Activated CD4-positive, alpha-beta T cell treated with anti-CD3 and anti-CD28 coated beads, Interleukin-2, Interleukin-6, amounts not matched to agents 100 ng/mL and 50 ng/mL, durations not matched to agents 16 hours and 8 hours (primary cell): ENCODE measurements around the gene TENT4B.

Experiments used
- DNase-seq: peaks from one replicate; pipeline ENCODE4 v3.0.0-alpha.2; 2020

TENT4B gene

DNA sequence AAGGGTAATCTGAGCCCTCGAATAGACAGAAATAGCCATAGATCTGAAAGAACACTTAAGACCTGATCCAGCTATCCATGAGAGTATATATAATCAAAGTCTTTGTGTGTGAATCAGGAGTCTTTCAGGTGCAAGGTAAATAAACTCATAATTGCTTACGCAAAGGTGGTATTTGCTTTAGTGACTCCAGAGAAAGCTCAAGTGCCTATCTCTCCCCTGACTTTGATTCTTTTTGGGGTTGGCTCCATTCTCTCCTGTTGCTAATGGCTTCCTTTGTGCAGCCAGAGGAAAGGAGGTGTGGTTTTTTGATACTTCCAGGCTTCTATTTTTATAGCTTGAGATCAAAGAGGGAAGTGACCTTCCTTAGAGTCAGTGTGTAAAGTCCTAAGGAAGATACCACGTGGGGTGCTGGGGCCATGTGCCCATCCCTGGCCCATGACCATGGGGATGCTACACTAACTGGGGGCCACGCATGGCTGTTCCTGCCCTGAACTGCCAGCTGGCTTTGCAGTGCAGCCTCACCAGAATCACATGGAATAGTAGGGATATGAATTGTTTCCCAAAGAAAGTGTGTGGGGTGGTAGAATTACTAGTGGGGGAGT lies 45.8 kb downstream of the TENT4B start:
- DNase-seq: no peak

- no peak for DNase-seq
Measured at GRCh38 chr16:50201787-50202186, 48.7 kb downstream of the TENT4B start.

- no peak for DNase-seq
Measured at GRCh38 chr16:50202926-50203624, 50.0 kb downstream of the TENT4B start.

- no peak for DNase-seq
Measured at GRCh38 chr16:50203681-50204080, 50.6 kb downstream of the TENT4B start.

DNA sequence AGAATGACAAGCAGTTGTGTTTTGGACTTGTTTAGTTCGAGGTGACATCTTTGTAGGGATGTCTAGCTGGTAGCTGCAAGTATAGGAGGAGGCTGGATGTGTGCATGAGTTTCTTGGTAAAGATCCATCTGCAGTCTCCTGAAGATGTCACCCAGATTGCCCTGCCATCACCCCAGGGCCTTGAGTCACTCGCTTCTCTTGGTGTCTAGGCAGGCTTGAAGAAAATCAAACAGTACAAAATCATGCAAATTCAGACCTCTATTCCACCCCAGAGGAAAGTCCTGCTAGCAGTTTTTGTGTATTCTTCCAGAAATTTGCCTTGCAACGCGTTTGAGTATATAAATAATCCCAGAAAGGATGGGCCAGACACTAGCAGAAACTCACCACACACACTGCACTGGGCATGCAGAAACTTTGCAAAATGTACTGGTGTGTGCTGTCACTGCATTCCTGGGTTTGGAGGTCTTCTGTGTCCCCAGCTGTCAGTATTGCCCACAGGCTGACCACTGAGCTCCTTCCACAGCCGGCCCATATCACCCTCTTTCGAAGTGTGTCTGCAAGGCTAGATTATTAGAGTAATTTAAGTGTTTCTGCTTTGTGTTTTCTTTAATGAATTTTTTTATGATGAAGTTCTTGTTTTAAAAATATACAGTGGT lies 51.5 kb downstream of the TENT4B start:
- DNase-seq: no peak

DNA sequence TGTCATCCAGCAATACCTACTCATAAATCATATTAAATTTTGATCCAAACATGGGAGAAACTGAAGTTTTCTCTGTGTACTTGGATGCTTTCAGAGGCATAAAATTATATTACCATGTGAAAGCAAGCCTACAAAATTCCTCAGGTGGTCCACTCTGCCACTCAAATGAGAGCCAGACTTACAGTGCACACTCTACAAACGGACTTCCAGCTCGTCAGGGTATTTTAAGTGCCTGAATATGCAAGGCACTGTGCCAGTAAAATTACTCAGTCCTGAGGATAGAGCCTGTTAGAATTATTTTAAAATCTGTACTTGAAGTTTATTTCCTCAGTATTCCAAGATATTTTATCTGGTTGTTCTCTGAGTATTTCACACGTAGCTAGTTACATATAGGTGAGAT lies 54.5 kb downstream of the TENT4B start:
- DNase-seq: no peak

DNA sequence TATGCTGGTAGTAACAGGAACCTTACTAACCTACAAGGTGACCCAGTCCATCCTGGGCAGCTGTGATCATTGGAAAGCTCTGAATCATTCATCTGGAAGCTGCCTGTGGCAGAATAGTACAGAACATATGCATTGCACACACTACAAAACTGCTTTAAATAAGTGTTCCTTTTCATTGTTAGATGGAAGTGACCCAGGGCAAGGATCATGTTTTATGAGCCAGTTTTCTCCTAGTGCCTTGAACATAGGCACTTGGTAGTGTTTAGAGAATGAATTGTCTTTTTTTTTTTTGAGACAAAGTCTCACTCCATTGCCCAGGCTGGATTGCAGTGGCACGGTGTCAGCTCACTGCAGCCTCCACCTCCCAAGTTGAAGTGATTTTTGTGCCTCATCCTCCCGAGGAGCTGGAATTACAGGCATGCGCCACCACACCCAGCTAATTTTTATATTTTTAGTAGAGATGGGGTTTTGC lies 55.4 kb downstream of the TENT4B start:
- DNase-seq: no peak

- DNase-seq: no peak
Measured at GRCh38 chr16:50209546-50210265, 56.6 kb downstream of the TENT4B start.

- DNase-seq: peak; percentile 69
Measured at GRCh38 chr16:50210266-50211038, 57.3 kb downstream of the TENT4B start.

- DNase-seq: peak; percentile 69
Measured at GRCh38 chr16:50213939-50214519, 60.9 kb downstream of the TENT4B start.

DNA sequence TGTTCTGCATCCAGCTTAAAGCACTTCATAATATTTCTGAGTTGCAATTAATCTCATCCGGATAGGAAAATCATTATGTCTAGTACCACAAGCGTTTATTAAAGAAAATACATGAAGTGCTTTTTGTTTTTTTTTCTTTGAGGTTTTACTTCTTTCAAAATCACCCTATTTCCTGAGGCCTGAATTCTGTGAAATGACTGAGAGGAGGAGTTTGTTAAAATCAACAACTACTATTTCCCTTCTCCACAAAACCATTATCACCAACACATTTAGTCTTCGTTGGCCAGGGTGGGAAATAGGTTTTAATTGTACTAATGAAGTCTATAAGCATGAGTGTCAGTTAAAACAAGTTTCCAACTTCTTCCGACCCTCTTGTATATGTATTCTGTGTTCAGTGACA lies 62.6 kb downstream of the TENT4B start:
- DNase-seq: no peak

DNA sequence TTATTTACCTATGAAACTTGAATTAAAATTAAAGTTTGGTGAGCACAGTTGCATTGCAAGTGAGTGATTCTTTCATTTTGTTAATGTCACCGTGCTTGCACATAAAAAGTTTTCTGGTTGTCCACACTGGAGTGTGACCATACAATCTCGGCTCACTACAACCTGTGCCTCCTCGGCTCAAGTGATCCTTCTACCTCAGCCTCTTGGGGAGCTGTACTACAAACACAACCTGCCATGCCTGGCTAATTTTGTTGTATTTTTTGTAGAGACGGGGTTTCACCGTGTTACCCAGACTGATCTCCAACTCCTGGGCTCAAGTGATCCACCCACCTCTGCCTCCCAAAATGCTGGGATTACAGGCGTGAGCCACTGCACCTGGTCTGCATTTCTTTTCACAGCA lies 63.1 kb downstream of the TENT4B start:
- no peak for DNase-seq

DNA sequence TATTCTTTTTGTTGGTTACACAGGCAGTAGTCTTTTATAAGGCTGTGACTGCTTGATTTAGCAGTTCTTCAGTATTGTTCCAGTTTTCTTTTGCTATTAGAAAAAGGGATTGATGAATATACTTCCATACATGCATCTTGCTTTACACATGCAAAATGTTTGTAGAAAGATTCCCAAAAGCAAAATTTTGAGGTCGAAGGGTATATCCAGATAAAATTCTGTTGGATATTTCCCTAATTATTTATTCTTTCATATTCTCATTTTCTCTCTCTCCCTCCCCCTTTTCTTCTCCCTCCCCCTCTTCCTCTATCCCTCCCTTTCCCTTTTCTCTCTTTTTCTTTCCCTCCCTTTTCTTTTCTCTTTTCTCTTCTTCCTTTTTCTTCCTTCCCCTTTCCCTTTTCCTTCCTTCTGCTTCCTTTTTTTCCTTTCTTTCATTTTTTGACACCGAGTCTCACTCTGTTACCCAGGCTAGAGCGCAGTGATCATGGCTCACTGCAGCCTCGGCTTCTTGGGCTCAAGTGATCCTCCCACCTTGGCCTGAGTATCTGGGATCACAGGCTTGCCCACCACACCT lies 66.4 kb downstream of the TENT4B start:
- DNase-seq: no peak

DNA sequence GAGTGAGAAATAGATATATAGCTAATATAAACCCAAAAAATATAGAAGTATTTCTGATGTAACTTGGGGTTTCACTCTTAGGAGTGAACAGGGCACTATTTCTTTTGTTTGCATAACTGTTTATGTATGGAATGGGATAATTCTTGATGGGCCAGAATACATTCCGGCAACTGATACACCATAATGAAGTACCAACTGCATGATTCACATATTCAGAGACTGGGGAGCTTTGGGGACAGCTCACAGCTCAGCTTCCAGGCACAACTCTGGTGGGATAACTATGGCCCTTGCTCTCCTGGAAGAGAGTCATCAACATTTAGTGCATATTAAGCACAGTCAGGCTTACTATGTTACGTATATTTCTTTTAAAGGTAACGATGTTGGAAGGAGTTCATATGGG lies 71.2 kb downstream of the TENT4B start:
- no peak for DNase-seq

- no peak for DNase-seq
Measured at GRCh38 chr16:50227120-50227519, 74.0 kb downstream of the TENT4B start.

DNA sequence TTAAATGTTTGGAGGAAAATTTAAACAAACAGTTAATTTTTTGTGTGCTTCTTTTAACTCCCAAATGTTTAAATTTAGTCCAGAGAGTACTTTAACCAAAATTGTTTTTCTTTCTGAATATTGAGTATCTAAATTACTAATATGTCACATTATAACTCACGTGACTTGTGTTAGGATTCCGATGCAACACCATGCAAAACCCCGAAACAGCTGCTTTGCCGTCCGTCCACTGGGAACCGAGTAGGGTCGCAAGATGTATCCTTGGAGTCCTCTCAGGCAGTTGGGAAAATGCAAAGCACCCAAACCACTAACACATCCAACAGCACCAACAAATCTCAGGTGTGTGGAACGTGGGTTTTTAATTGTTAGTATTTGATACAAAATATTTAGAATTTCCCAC lies 74.6 kb downstream of the TENT4B start:
- no peak for DNase-seq

GRCh38 chr16:50228364-50228868 lies 75.3 kb downstream of the TENT4B start:
- no peak for DNase-seq

- DNase-seq: no peak
Measured at GRCh38 chr16:50229149-50229726, 76.1 kb downstream of the TENT4B start.

- DNase-seq: no peak
Measured at GRCh38 chr16:50234771-50235556, 81.9 kb downstream of the TENT4B start.

- no peak for DNase-seq
Measured at GRCh38 chr16:50235581-50235980, 82.5 kb downstream of the TENT4B start.

GRCh38 chr16:50238314-50238713 lies 85.2 kb downstream of the TENT4B start:
- no peak for DNase-seq
